GM12878 (cell line): Measurements from ENCODE around the gene ADAMTSL1.

Source experiments
- BCL11A ChIP-seq: IDR thresholded peaks from 2 replicates; pipeline ENCODE4 v1.6.1; 2011; ENCODE audit warnings: low read depth, low read length
- CBX5 ChIP-seq: sonication (generic); IDR thresholded peaks from 2 replicates; pipeline ENCODE4 v1.6.1; 2016; ENCODE audit warnings: low read depth, moderate library complexity, mild to moderate bottlenecking, inconsistent platforms
- CEBPB ChIP-seq, 2 experiments: fragments of 150-350 bp in 1 of 2; IDR thresholded peaks; 2 replicates each; pipeline ENCODE4 v1.6.1; 2012 to 2014; ENCODE audit warnings: low read depth in 2 of 2, low read length in 2 of 2, borderline replicate concordance in 1 of 2, inconsistent platforms in 1 of 2
- CHD4 ChIP-seq: fragments of 200-600 bp; sonication (generic); IDR thresholded peaks from 2 replicates; pipeline ENCODE4 v1.6.1; 2016; ENCODE audit warnings: mild to moderate bottlenecking
- IKZF1 ChIP-seq: fragments of 450-650 bp; conservative IDR thresholded peaks from 2 replicates; pipeline ENCODE4 v1.6.1; 2017; ENCODE audit warnings: antibody characterized with exemption, mild to moderate bottlenecking
- POLR2A ChIP-seq: IDR thresholded peaks from 2 replicates; pipeline ENCODE4 v1.6.1; 2011; ENCODE audit warnings: low read depth, mild to moderate bottlenecking, low read length
- YY1 ChIP-seq: IDR thresholded peaks from 2 replicates; pipeline ENCODE4 v1.6.1; 2011; ENCODE audit warnings: low read depth, mild to moderate bottlenecking, low read length
- ZNF384 ChIP-seq: IDR thresholded peaks from 2 replicates; pipeline ENCODE4 v1.6.1; 2012; ENCODE audit warnings: low read depth, mild to moderate bottlenecking, low read length, improper control_type of control experiment, borderline replicate concordance
- TF ChIP-seq, protein P1 (sequence below): fragments of 450-650 bp; IDR thresholded peaks from 2 replicates; pipeline ENCODE4 v1.6.1; 2014; ENCODE audit warnings: mild to moderate bottlenecking
- TF ChIP-seq, protein P2 (sequence below), 3 experiments: IDR thresholded peaks in 2 of 3; conservative IDR thresholded peaks in 1 of 3; 2 replicates each; pipeline ENCODE4 v1.5.1; 2011; ENCODE audit warnings: low read depth in 3 of 3, low read length in 3 of 3, mild to moderate bottlenecking in 3 of 3, control low read depth in 2 of 3, moderate library complexity in 2 of 3, inconsistent platforms in 1 of 3, mixed read lengths in 1 of 3; ENCODE audit not compliant: control insufficient read depth in 2 of 3, insufficient read depth in 1 of 3; ENCODE audit errors: extremely low read depth in 1 of 3

DNA sequence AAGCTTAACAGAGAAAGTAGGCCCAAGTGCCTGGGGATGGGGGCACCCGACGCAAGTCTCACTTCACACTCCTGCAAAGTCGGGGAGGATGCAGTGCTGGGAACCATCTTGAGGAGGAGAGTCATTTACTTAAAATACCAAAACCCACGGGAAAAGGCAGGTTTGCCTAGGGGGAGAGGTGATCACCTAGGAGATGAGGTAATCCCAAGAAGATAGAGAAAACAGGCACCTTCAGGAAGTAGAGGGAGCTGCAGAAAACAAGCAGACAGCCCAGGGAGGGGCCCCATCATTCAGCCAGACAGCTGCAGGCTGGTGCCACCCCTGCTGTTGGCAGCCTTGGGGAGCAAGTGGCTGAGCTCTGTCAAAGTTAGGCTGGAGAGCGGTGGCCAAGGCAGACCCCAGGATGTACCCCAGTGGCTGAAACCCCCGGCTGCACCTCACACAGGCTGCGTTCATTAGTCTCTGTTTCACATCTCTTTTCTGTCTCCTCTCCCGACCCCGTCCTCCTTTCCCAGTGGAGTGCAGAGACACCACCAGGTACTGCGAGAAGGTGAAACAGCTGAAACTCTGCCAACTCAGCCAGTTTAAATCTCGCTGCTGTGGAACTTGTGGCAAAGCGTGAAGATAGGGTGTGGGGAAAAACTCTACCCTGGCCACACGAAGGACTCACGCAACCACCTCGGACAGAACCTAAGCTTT lies 434.1 kb downstream of the ADAMTSL1 start:
- TF ChIP-seq, protein P1, sequence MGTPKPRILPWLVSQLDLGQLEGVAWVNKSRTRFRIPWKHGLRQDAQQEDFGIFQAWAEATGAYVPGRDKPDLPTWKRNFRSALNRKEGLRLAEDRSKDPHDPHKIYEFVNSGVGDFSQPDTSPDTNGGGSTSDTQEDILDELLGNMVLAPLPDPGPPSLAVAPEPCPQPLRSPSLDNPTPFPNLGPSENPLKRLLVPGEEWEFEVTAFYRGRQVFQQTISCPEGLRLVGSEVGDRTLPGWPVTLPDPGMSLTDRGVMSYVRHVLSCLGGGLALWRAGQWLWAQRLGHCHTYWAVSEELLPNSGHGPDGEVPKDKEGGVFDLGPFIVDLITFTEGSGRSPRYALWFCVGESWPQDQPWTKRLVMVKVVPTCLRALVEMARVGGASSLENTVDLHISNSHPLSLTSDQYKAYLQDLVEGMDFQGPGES, result no peak
- TF ChIP-seq YY1, result no peak
- TF ChIP-seq, protein P2, sequence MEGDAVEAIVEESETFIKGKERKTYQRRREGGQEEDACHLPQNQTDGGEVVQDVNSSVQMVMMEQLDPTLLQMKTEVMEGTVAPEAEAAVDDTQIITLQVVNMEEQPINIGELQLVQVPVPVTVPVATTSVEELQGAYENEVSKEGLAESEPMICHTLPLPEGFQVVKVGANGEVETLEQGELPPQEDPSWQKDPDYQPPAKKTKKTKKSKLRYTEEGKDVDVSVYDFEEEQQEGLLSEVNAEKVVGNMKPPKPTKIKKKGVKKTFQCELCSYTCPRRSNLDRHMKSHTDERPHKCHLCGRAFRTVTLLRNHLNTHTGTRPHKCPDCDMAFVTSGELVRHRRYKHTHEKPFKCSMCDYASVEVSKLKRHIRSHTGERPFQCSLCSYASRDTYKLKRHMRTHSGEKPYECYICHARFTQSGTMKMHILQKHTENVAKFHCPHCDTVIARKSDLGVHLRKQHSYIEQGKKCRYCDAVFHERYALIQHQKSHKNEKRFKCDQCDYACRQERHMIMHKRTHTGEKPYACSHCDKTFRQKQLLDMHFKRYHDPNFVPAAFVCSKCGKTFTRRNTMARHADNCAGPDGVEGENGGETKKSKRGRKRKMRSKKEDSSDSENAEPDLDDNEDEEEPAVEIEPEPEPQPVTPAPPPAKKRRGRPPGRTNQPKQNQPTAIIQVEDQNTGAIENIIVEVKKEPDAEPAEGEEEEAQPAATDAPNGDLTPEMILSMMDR (IDR thresholded peaks at IDR 0.05 in 2 of 3, conservative IDR thresholded peaks at IDR 0.05 in 1 of 3; ENCODE audit: control insufficient read depth in 2 of 3, extremely low read depth in 1 of 3, insufficient read depth in 1 of 3, low read depth in 3 of 3, low read length in 3 of 3), result peak in 1 of 3 experiments; percentile 12; a peak in 2 of 6 replicates
- no peak for TF ChIP-seq BCL11A
- no peak for TF ChIP-seq POLR2A
- no peak for TF ChIP-seq ZNF384
- TF ChIP-seq CHD4, result no peak
- no peak for TF ChIP-seq CBX5
- no peak for TF ChIP-seq IKZF1
- TF ChIP-seq CEBPB (IDR thresholded peaks at IDR 0.05; ENCODE audit: borderline replicate concordance in 1 of 2, low read depth in 2 of 2, low read length in 2 of 2), result no peak
